Fibroblast of lung (primary cell): ENCODE measurements around the gene FN3KRP. TPM values are rescaled to one million over a fixed set of nuclear protein-coding genes. Genes with fewer than 3 reads are reported as not detected.

Source experiments
- DNase-seq, 2 donors: peaks; one replicate each; pipeline versions ENCODE4 v3.0.0 to v3.0.0-alpha.2; 2010; ENCODE audit warnings: low read depth in 2 of 2
- H2AFZ ChIP-seq: 2 replicates; pipeline ENCODE4 v1.5.1; 2012; ENCODE audit warnings: low read length, control low read depth, inconsistent platforms
- H3K27ac ChIP-seq: 2 replicates; pipeline ENCODE4 v1.5.1; 2011; ENCODE audit warnings: low read length, control low read depth; ENCODE audit not compliant: insufficient read depth
- H3K27me3 ChIP-seq: 2 replicates; pipeline ENCODE4 v1.5.1; 2011; ENCODE audit warnings: mild to moderate bottlenecking, low read length; ENCODE audit not compliant: control insufficient read depth, insufficient read depth
- H3K36me3 ChIP-seq: 2 replicates; pipeline ENCODE4 v1.5.1; 2011; ENCODE audit warnings: low read length; ENCODE audit not compliant: control insufficient read depth, insufficient read depth
- H3K4me1 ChIP-seq: 2 replicates; pipeline ENCODE4 v1.5.1; 2011; ENCODE audit warnings: low read length; ENCODE audit not compliant: control insufficient read depth, insufficient read depth; ENCODE audit errors: extremely low read depth
- H3K4me2 ChIP-seq: 2 replicates; pipeline ENCODE4 v1.5.1; 2011; ENCODE audit warnings: low read length, control low read depth; ENCODE audit not compliant: insufficient read depth; ENCODE audit errors: extremely low read depth
- H3K4me3 ChIP-seq, 4 experiments: fragments of 200-600 bp in 1 of 4; sonication (generic) in 1 of 4; replicated peaks in 1 of 4; 2 replicates each; pipeline ENCODE4 v1.5.1; 2011 to 2016; ENCODE audit warnings: low read length in 4 of 4, low read depth in 3 of 4, mild to moderate bottlenecking in 3 of 4, control low read depth in 2 of 4, inconsistent platforms in 1 of 4, mixed read lengths in 1 of 4; ENCODE audit not compliant: insufficient read depth in 1 of 4; ENCODE audit errors: control extremely low read depth in 1 of 4
- H3K79me2 ChIP-seq: 2 replicates; pipeline ENCODE4 v1.5.1; 2012; ENCODE audit warnings: mild to moderate bottlenecking, low read length, inconsistent platforms; ENCODE audit not compliant: control insufficient read depth, insufficient read depth
- H3K9ac ChIP-seq: 2 replicates; pipeline ENCODE4 v1.5.1; 2011; ENCODE audit warnings: mild to moderate bottlenecking, low read length, control low read depth; ENCODE audit not compliant: insufficient read depth
- H3K9me3 ChIP-seq: 2 replicates; pipeline ENCODE4 v1.5.1; 2012; ENCODE audit warnings: low read depth, low read length; ENCODE audit not compliant: control insufficient read depth, insufficient read depth
- H4K20me1 ChIP-seq: 2 replicates; pipeline ENCODE4 v1.5.1; 2011; ENCODE audit warnings: low read length; ENCODE audit not compliant: control insufficient read depth, insufficient read depth; ENCODE audit errors: extremely low read depth
- EZH2 ChIP-seq: IDR thresholded peaks from 2 replicates; pipeline ENCODE4 v1.5.1; 2012; ENCODE audit warnings: low read length, control low read depth, mild to moderate bottlenecking; ENCODE audit errors: missing control alignments
- polyA plus RNA-seq, 2 donors: library from polyadenylated mRNA; depleted of rRNA in 1 of 2; stranded (reverse) in 1 of 2; unstranded in 1 of 2; fragments of >200 nt; gene quantifications; 2 replicates each; pipeline ENCODE4 v1.2.1, GENCODE V29; 2011 to 2012; ENCODE audit warnings: missing spikeins in 1 of 2
- total RNA-seq: library from RNA; depleted of rRNA; stranded (reverse); fragments of >200 nt; gene quantifications from 2 replicates; pipeline ENCODE4 v1.2.1, GENCODE V29; 2014
- TF ChIP-seq, protein P1 (sequence below), 2 donors: IDR thresholded peaks in 1 of 2; conservative IDR thresholded peaks in 1 of 2; 1 replicate in 1 of 2; 2 replicates in 1 of 2; pipeline ENCODE4 v1.5.1; 2011 to 2012; ENCODE audit warnings: low read length in 2 of 2, control low read depth in 1 of 2, inconsistent platforms in 1 of 2, low read depth in 1 of 2, mild to moderate bottlenecking in 1 of 2

Gene FN3KRP
- total and polyA plus RNA-seq, 2 donors (not counting 1 experiment from before 2014, with no cell fraction given) = 13.2 to 16.5 TPM

DNA sequence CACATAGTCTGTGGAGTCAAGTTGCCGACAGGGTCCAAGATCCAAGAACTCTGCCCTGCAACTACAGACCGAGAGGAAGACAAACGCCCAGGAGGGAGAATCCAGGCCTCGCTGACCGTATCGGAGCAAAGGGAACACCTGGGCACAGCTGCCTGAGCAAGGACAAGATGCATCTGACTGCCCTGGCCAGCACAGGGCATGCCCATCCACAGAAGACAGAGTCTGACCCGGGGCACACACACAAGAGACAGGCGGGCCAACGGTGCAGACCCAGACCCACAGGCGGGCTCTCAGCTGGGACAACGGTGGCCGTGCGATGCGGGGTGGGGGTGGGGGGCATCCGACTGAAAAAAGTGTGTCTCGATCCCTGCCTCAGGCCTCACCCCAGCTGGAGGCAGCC is 24.2 kb upstream of the FN3KRP start:
- no peaks in the 10 kb centered on the region for H3K9me3 ChIP-seq
- no peak overlapping the region for H2AFZ ChIP-seq
- DNase-seq = no peak
- H3K4me3 ChIP-seq = no peak overlapping the region
- H3K36me3 ChIP-seq = no peaks in the 10 kb centered on the region
- no peak overlapping the region for H3K9ac ChIP-seq
- TF ChIP-seq, protein P1, sequence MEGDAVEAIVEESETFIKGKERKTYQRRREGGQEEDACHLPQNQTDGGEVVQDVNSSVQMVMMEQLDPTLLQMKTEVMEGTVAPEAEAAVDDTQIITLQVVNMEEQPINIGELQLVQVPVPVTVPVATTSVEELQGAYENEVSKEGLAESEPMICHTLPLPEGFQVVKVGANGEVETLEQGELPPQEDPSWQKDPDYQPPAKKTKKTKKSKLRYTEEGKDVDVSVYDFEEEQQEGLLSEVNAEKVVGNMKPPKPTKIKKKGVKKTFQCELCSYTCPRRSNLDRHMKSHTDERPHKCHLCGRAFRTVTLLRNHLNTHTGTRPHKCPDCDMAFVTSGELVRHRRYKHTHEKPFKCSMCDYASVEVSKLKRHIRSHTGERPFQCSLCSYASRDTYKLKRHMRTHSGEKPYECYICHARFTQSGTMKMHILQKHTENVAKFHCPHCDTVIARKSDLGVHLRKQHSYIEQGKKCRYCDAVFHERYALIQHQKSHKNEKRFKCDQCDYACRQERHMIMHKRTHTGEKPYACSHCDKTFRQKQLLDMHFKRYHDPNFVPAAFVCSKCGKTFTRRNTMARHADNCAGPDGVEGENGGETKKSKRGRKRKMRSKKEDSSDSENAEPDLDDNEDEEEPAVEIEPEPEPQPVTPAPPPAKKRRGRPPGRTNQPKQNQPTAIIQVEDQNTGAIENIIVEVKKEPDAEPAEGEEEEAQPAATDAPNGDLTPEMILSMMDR (conservative IDR thresholded peaks at IDR 0.05 in 1 of 2, IDR thresholded peaks at IDR 0.05 in 1 of 2; ENCODE audit: low read depth in 1 of 2, low read length in 2 of 2) = no peak
- TF ChIP-seq EZH2 = no peak
- peaks cover 4% of the 10 kb centered on the region for H3K27me3 ChIP-seq
- H4K20me1 ChIP-seq = no peaks in the 10 kb centered on the region
- no peaks in the 10 kb centered on the region for H3K79me2 ChIP-seq
- no peak overlapping the region for H3K27ac ChIP-seq
- H3K4me2 ChIP-seq = no peak overlapping the region
- H3K4me1 ChIP-seq = peaks cover under 1% of the 10 kb centered on the region

DNA sequence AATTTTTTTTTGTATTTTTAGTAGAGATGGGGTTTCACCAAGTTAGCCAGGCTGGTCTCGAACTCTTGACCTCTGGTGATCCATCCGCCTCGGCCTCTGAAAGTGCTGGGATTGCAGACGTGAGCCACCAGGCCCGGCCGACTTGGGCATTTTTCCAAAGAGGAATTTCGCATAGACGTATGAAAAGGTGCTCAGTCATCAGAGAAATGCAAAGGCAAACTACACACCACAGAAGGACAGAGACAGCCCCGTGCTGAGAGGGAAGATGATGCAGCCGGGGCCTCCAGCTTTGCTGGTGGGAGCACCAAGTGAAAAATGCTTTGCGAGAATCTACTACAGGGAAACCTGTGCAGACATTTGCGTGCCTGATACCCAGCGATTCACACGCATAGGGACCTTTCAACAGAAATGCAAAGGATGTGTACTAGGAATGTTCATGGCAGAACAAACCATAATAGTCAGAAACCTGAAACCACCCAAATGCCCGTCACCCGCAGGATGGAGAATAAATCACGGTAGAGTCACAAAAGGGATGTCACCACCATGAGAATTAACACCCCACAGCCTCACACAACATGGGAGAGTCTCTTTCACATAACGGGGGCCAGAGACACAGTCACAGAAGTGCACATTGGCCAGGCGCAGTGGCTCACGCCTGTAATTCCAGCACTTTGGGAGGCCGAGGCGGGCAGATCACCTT is 23.2 kb upstream of the FN3KRP start:
- Histone ChIP-seq H3K27ac (no peak overlapping the region), H4K20me1 (no peaks in the 10 kb centered on the region), H3K4me2 (no peak overlapping the region), H3K79me2 (no peaks in the 10 kb centered on the region), H3K4me1 (peaks cover 2% of the 10 kb centered on the region), H2AFZ (no peak overlapping the region), H3K36me3 (no peaks in the 10 kb centered on the region), H3K4me3 (no peak overlapping the region), H3K9ac (no peak overlapping the region), H3K9me3 (no peaks in the 10 kb centered on the region), H3K27me3 (peaks cover 6% of the 10 kb centered on the region)
- TF ChIP-seq EZH2 = no peak
- TF ChIP-seq, protein P1 (conservative IDR thresholded peaks at IDR 0.05 in 1 of 2, IDR thresholded peaks at IDR 0.05 in 1 of 2; ENCODE audit: low read depth in 1 of 2, low read length in 2 of 2) = no peak
- DNase-seq = no peak

DNA sequence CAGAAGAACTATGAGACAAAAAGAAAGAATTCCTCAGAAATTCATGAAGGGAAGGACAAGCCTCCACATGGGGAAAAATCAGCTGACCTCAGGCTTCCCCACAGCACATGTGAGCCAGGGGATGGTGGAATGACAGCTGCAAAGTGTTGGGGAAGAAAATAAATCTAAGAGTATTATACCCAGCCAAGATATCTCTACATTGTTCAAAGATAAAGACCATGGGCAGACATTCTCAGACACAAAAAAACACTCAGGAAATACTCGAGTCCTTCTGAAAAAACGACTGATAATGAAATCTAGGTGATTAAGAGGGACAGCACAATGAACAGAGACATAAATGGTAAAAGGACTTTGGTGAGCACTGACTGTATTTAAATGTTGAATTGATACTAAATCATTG is 21.9 kb upstream of the FN3KRP start:
- Histone ChIP-seq H2AFZ (no peak overlapping the region), H3K36me3 (no peaks in the 10 kb centered on the region), H3K9ac (no peak overlapping the region), H3K27ac (no peak overlapping the region), H3K4me3 (no peak overlapping the region), H3K4me1 (peaks cover 5% of the 10 kb centered on the region), H3K9me3 (no peaks in the 10 kb centered on the region), H3K4me2 (no peak overlapping the region), H4K20me1 (no peaks in the 10 kb centered on the region), H3K79me2 (no peaks in the 10 kb centered on the region), H3K27me3 (peaks cover 6% of the 10 kb centered on the region)
- TF ChIP-seq EZH2 = no peak
- no peak for DNase-seq
